Measurements from ENCODE around the gene FN3K.
"Not testable (repeated sequence)": the region's sequence is repeated elsewhere in the genome, so short reads cannot be mapped to it uniquely, and the experiment has no call there.

FN3K gene

GRCh38 chr17:82740906-82741759 lies 5.7 kb downstream of the FN3K start:
- Histone ChIP-seq H3K36me3 (ENCODE audit: control insufficient read depth, insufficient read depth, low read length) (no peaks in the 10 kb centered on the region), H3K4me3 (replicated peaks; ENCODE audit: low read depth, low read length) (no peak overlapping the region), H3K27me3 (replicated peaks; ENCODE audit: control insufficient read depth, insufficient read depth, low read length) (no peaks in the 10 kb centered on the region)
- DNase-seq (ENCODE audit: extremely low read depth, insufficient read length), result no peak
- no peak for TF ChIP-seq CTCF (IDR thresholded peaks at IDR 0.05; ENCODE audit: insufficient read depth, low read length, poor library complexity, severe bottlenecking)

GRCh38 chr17:82743344-82744219 lies 8.2 kb downstream of the FN3K start:
- no peak for DNase-seq (ENCODE audit: extremely low read depth, insufficient read length)
- Histone ChIP-seq H3K36me3 (ENCODE audit: control insufficient read depth, insufficient read depth, low read length) (no peaks in the 10 kb centered on the region), H3K27me3 (replicated peaks; ENCODE audit: control insufficient read depth, insufficient read depth, low read length) (no peaks in the 10 kb centered on the region), H3K4me3 (replicated peaks; ENCODE audit: low read depth, low read length) (no peak overlapping the region)
- TF ChIP-seq CTCF (IDR thresholded peaks at IDR 0.05; ENCODE audit: insufficient read depth, low read length, poor library complexity, severe bottlenecking), result no peak

GRCh38 chr17:82744736-82745135 lies 9.3 kb downstream of the FN3K start:
- H3K27me3 ChIP-seq (replicated peaks; ENCODE audit: control insufficient read depth, insufficient read depth, low read length); DNase-seq (ENCODE audit: extremely low read depth, insufficient read length); H3K36me3 ChIP-seq (ENCODE audit: control insufficient read depth, insufficient read depth, low read length); H3K4me3 ChIP-seq (replicated peaks; ENCODE audit: low read depth, low read length): not testable (repeated sequence)

GRCh38 chr17:82745524-82745923 lies 10.1 kb downstream of the FN3K start:
- TF ChIP-seq CTCF (IDR thresholded peaks at IDR 0.05; ENCODE audit: insufficient read depth, low read length, poor library complexity, severe bottlenecking), result no peak
- Histone ChIP-seq H3K27me3 (replicated peaks; ENCODE audit: control insufficient read depth, insufficient read depth, low read length) (no peaks in the 10 kb centered on the region), H3K36me3 (ENCODE audit: control insufficient read depth, insufficient read depth, low read length) (no peaks in the 10 kb centered on the region), H3K4me3 (replicated peaks; ENCODE audit: low read depth, low read length) (no peak overlapping the region)
- DNase-seq (ENCODE audit: extremely low read depth, insufficient read length), result no peak

- H3K27me3 ChIP-seq (replicated peaks; ENCODE audit: control insufficient read depth, insufficient read depth, low read length), result no peaks in the 10 kb centered on the region
- H3K4me3 ChIP-seq (replicated peaks; ENCODE audit: low read depth, low read length), result no peak overlapping the region
- no peak for DNase-seq (ENCODE audit: extremely low read depth, insufficient read length)
- TF ChIP-seq CTCF (IDR thresholded peaks at IDR 0.05; ENCODE audit: insufficient read depth, low read length, poor library complexity, severe bottlenecking), result no peak
- H3K36me3 ChIP-seq (ENCODE audit: control insufficient read depth, insufficient read depth, low read length), result no peaks in the 10 kb centered on the region
Measured at GRCh38 chr17:82748756-82749155, 13.3 kb downstream of the FN3K start.

All from GM06990 (cell line).